Astrocyte of the spinal cord (primary cell): ENCODE measurements around the gene TEX53.

Experiments
- DNase-seq: peaks from one replicate; pipeline ENCODE4 v3.0.0; 2011; ENCODE audit warnings: low read depth, low spot score
- H3K4me3 ChIP-seq: 2 replicates; pipeline ENCODE4 v1.5.1; 2011; ENCODE audit warnings: low read depth, mild to moderate bottlenecking, low read length, moderate library complexity
- CTCF ChIP-seq: IDR thresholded peaks from 2 replicates; pipeline ENCODE4 v1.5.1; 2012; ENCODE audit warnings: low read depth, mild to moderate bottlenecking, low read length, inconsistent platforms
- in situ Hi-C: cut with HindIII; loops from 2 replicates; pipeline ENCODE4 v1.10.0; 2017; ENCODE audit warnings: low sequenced_read_pairs

The TEX53 gene

GRCh38 chr9:114676901-114677300, 19.3 kb upstream of the TEX53 start:
- no peak for DNase-seq
- in situ Hi-C loops, result no loop called here
- H3K4me3 ChIP-seq, result no peak overlapping the region
- no peak for TF ChIP-seq CTCF

GRCh38 chr9:114674798-114675540, 17.4 kb upstream of the TEX53 start:
- in situ Hi-C loops, result no loop called here

GRCh38 chr9:114674076-114674797, 16.6 kb upstream of the TEX53 start:
- no peak for DNase-seq
- in situ Hi-C loops, result no loop called here
- H3K4me3 ChIP-seq, result no peak overlapping the region
- no peak for TF ChIP-seq CTCF

More at GRCh38 chr9:114674798-114675540, 17.4 kb upstream of the TEX53 start:
- peak; percentile 8 for TF ChIP-seq CTCF
- no peak for DNase-seq
- no peak overlapping the region for H3K4me3 ChIP-seq

- H3K4me3 ChIP-seq, result no peak overlapping the region
- in situ Hi-C loops, result no loop called here
- peak; percentile 61 for DNase-seq
- TF ChIP-seq CTCF, result no peak
Measured at GRCh38 chr9:114671605-114672004, 14.0 kb upstream of the TEX53 start.

GRCh38 chr9:114669961-114670360, 12.4 kb upstream of the TEX53 start:
- DNase-seq, result no peak
- no peak for TF ChIP-seq CTCF
- in situ Hi-C loops, result no loop called here
- H3K4me3 ChIP-seq, result no peak overlapping the region

GRCh38 chr9:114668146-114668545, 10.5 kb upstream of the TEX53 start:
- no peak for TF ChIP-seq CTCF
- no peak overlapping the region for H3K4me3 ChIP-seq
- no peak for DNase-seq
- in situ Hi-C loops, result no loop called here
